Measurements from ENCODE around the gene CD8A.
"Not testable (repeated sequence)": the region's sequence is repeated elsewhere in the genome, so short reads cannot be mapped to it uniquely, and the experiment has no call there.

The CD8A gene

GRCh38 chr2:86734896-86735295 lies 55.8 kb downstream of the CD8A start:
- H3K4me1 ChIP-seq (ENCODE audit: control insufficient read depth in 1 of 2, insufficient read depth in 2 of 2, low read length in 2 of 2); H2BK5ac ChIP-seq (ENCODE audit: low read depth, low read length, poor library complexity); H3K9me3 ChIP-seq (ENCODE audit: insufficient read depth, low read depth, low read length); H2BK12ac ChIP-seq (ENCODE audit: low read length); H2BK120ac ChIP-seq (ENCODE audit: insufficient read depth, low read length, poor library complexity); H3K79me2 ChIP-seq (ENCODE audit: control insufficient read depth, insufficient read depth, low read length, poor library complexity); H4K8ac ChIP-seq (ENCODE audit: low read depth, low read length); H3K23ac ChIP-seq (ENCODE audit: low read length); H3K9ac ChIP-seq (ENCODE audit: low read length); DNase-seq; H3K27ac ChIP-seq (ENCODE audit: low read depth, low read length); H3K18ac ChIP-seq (ENCODE audit: low read length); H3K27me3 ChIP-seq (ENCODE audit: insufficient read depth, low read length); H4K91ac ChIP-seq (ENCODE audit: low read depth, low read length); H2AFZ ChIP-seq (ENCODE audit: insufficient read depth, low read length, poor library complexity); H3K4ac ChIP-seq (ENCODE audit: low read depth, low read length); H4K12ac ChIP-seq (ENCODE audit: low read depth, low read length); H3K79me1 ChIP-seq (ENCODE audit: low read length); H3K36me3 ChIP-seq (ENCODE audit: control insufficient read depth in 1 of 2, insufficient read depth in 2 of 2, low read length in 2 of 2); H3K4me3 ChIP-seq (ENCODE audit: low read depth, low read length); H3K14ac ChIP-seq (ENCODE audit: low read length); H3K4me2 ChIP-seq (ENCODE audit: low read length); H2AK5ac ChIP-seq (ENCODE audit: low read length): not testable (repeated sequence)
- no CpG with 5 or more reads among the region's 1 CpG for WGBS (ENCODE audit: extremely low coverage, insufficient coverage, insufficient read length)
